Ishikawa (cell line): Measurements from ENCODE around the gene HIVEP2.

Experiments
- CEBPB ChIP-seq: IDR thresholded peaks from 2 replicates; pipeline ENCODE4 v1.6.1; 2012
- CREB1 ChIP-seq: IDR thresholded peaks from 2 replicates; pipeline ENCODE4 v1.6.1; 2012; ENCODE audit warnings: low read depth
- EGR1 ChIP-seq: IDR thresholded peaks from 2 replicates; pipeline ENCODE4 v1.6.1; 2012
- EP300 ChIP-seq: IDR thresholded peaks from 2 replicates; pipeline ENCODE4 v1.6.1; 2012; ENCODE audit warnings: borderline replicate concordance
- FOXM1 ChIP-seq: IDR thresholded peaks from 2 replicates; pipeline ENCODE4 v1.6.1; 2012; ENCODE audit warnings: low read depth, borderline replicate concordance
- MAX ChIP-seq: IDR thresholded peaks from 2 replicates; pipeline ENCODE4 v1.6.1; 2012
- NFIC ChIP-seq: IDR thresholded peaks from 2 replicates; pipeline ENCODE4 v1.6.1; 2012
- RAD21 ChIP-seq: IDR thresholded peaks from 2 replicates; pipeline ENCODE4 v1.6.1; 2012; ENCODE audit warnings: low read depth
- REST ChIP-seq: IDR thresholded peaks from 2 replicates; pipeline ENCODE4 v1.6.1; 2012; ENCODE audit warnings: low read depth, mild to moderate bottlenecking
- TAF1 ChIP-seq: IDR thresholded peaks from 2 replicates; pipeline ENCODE4 v1.6.1; 2012; ENCODE audit warnings: low read depth, mild to moderate bottlenecking
- TCF12 ChIP-seq: IDR thresholded peaks from 2 replicates; pipeline ENCODE4 v1.6.1; 2012; ENCODE audit warnings: low read depth
- TEAD4 ChIP-seq: IDR thresholded peaks from 2 replicates; pipeline ENCODE4 v1.6.1; 2012
- USF1 ChIP-seq: IDR thresholded peaks from 2 replicates; pipeline ENCODE4 v1.6.1; 2012
- YY1 ChIP-seq: IDR thresholded peaks from 2 replicates; pipeline ENCODE4 v1.6.1; 2012; ENCODE audit warnings: low read depth
- ZBTB7A ChIP-seq: IDR thresholded peaks from 2 replicates; pipeline ENCODE4 v1.6.1; 2012; ENCODE audit warnings: low read depth

HIVEP2 gene

GRCh38 chr6:142938510-142938909 lies 6.5 kb downstream of the HIVEP2 start:
- TF ChIP-seq USF1: no peak

GRCh38 chr6:142937986-142938385 lies 7.0 kb downstream of the HIVEP2 start:
- TF ChIP-seq TEAD4 (no peak), YY1 (no peak), EGR1 (no peak), USF1 (no peak), FOXM1 (no peak), EP300 (no peak)

GRCh38 chr6:142935553-142936517 lies 9.1 kb downstream of the HIVEP2 start:
- no peak for TF ChIP-seq REST
- no peak for TF ChIP-seq RAD21
- TF ChIP-seq ZBTB7A: no peak
- TF ChIP-seq TAF1: no peak
- no peak for TF ChIP-seq TCF12
- no peak for TF ChIP-seq EGR1
- TF ChIP-seq FOXM1: no peak
- TF ChIP-seq TEAD4: no peak
- TF ChIP-seq CREB1: no peak
- no peak for TF ChIP-seq USF1
- TF ChIP-seq YY1: no peak
- TF ChIP-seq NFIC: no peak
- no peak for TF ChIP-seq CEBPB
- TF ChIP-seq MAX: no peak
- no peak for TF ChIP-seq EP300

- TF ChIP-seq NFIC: no peak
- no peak for TF ChIP-seq EP300
- TF ChIP-seq YY1: no peak
- no peak for TF ChIP-seq EGR1
- no peak for TF ChIP-seq TEAD4
- no peak for TF ChIP-seq CREB1
- TF ChIP-seq MAX: no peak
- no peak for TF ChIP-seq TAF1
- no peak for TF ChIP-seq CEBPB
- TF ChIP-seq ZBTB7A: no peak
These were observed 10.4 kb downstream of the HIVEP2 start for GRCh38 chr6:142934599-142934998.

- TF ChIP-seq TAF1 (no peak), TEAD4 (no peak), EP300 (no peak), MAX (no peak), TCF12 (no peak), USF1 (no peak), YY1 (no peak), ZBTB7A (no peak), FOXM1 (no peak)
These were observed 10.9 kb downstream of the HIVEP2 start for GRCh38 chr6:142934106-142934505.

- no peak for TF ChIP-seq REST
- no peak for TF ChIP-seq FOXM1
- no peak for TF ChIP-seq TAF1
- no peak for TF ChIP-seq CEBPB
- no peak for TF ChIP-seq EP300
- TF ChIP-seq CREB1: no peak
- no peak for TF ChIP-seq ZBTB7A
- no peak for TF ChIP-seq RAD21
- no peak for TF ChIP-seq MAX
- TF ChIP-seq TEAD4: no peak
These were observed 11.3 kb downstream of the HIVEP2 start for GRCh38 chr6:142933701-142934100.
